Colon (tissue), 2 donors: ENCODE data around the gene SEMA7A.

Experiments
- FAIRE-seq: peaks from 2 replicates; lab custom pipeline; 2012; peaks lifted over from hg19 to GRCh38; lab: Jason Lieb, UNC
- donor health status: control.
- donor health status: control.

Gene SEMA7A

DNA sequence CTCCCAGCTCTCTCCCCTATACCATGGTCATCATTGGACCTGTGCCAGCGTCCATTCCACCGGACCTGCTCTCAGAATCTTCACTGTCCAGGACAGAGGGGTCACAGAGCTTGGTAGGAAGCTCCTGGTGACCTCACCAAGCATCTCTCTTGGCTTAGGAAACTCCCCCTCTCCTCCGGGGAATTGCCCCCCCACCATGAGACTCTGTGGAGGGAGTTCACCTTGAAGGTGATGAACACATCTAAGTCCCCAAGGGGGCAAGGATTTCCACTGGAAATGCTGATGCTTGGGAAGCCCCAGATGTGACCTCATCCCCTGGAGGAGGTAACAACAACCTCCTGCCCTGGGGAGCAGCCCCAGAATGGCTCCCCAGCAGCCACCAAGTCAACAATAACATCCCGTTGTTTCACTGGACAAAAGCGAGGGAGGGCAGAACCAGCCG, 3.2 kb downstream of the SEMA7A start:
- no peak for FAIRE-seq

DNA sequence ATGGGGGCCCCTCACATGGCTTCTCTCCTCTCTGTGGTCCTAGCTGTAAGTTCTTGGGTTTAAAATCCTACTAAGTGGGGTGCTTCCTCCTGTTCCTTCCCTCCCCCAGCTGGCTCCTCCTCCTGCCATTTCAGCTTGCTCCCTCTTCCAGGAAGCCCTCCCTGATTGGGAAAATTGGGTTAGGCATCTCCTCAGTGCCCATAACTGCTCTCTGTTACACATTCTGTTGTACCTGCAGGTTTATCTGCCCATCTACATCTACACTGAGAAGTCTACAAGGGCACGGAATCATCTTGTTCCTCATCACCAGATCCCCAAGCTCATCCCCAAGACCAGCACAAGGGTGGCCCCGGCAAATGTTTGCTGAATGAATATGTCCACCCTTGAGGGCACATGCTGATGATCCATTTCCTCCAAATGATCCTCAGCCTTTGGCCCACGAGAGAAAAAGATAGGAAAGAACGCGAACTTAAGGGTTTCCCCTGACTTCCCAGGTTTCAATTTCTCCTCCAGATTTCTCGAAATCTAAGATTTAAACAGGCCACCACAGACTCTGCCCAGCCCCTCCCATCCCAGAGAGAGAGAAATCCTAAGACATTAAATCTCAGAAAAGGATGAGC, 3.9 kb downstream of the SEMA7A start:
- no peak for FAIRE-seq

DNA sequence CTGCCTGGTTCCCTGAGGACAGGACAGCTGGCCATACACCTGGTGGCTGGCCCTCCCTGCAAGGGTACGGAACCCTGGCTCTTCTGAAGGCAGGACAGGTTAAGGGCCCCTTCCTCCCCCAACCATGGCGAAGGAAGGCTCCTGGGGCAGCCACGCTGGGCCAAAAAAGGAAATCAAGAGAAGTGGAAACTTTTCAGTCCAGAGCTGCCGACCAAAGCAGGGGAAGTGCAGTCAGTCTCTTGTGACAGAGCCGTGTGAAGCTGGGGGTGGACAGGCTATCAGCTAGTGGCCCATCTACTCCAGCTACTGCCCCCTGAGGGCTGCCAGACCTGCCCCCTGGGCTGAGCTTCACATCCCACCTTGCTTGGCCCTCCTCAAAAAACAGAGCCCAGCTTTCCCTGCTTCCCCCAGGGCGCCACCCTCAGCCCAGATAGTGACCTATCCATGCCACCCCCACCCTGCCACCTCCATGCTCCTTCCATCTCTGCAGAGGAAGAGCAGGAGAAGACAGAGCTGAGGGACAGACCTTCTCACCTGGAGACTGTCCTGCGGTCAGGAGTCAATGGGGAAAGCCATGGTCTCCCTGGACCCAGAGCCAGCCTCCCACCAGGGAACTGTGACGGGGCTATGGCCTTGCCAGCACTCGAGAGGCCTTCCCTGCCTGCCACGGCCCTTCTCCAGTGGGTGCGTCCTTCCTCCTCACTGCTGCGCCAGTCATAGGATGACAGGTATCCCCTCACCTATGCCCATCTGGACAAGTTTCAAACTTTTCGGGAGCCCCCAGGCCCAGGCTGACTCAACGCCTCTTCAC, 4.6 kb downstream of the SEMA7A start:
- no peak for FAIRE-seq

DNA sequence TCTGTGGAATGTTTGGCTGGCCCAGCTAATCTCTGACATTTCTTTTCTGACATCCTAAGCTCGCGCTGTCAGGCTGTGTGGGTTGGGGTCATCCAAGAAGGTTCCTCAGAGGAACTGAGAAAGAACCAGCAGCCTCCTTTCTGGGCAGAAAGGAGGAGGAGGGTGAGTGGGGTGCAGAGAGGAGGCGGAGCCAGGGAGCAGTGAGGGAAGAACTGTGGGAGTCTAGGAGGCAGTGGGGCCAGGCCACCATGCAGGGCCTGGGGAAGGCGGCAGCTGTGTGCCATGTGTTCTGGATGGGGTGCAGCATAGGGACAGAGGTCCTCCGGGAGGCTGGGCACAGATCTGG, 5.3 kb downstream of the SEMA7A start:
- FAIRE-seq = no peak

DNA sequence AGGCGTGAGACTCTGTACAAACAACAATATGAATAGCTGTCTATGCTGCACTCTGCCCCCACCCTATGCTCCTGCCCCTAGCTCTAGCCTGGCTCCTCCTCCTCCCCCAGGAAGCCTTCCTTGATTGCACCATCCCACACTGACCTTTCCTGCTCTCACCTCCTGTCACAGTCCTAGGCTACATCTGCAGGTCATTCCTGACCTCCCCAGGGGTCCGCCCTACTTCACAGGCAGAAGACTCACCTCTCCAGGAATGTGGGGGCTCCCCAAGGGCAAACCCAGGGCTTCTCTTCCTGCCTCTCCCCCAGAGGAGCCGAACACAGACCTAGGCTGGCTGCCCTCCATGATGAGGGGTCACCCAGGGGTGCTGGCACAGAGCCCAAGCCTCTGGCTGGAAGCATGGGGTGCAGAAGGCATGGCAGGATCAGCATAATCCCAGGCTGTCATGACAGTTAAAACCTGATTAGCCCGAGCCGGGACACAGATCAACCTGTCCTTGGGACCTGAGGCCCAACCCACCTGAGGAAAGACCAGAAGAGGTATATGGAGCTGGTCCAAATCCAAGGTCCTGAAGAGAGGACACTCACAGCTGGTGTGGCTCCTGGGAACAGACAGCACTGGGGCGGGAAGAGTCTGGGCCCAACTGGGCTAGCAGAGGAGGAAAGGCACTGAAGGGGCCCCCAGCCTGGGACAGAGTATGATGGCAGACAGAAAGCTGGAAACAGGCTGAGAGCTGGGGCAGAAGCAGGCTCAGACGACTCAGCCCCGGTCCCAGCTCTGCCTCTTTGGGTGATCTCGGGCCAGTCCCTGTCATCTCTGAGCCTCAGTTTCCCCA, 5.9 kb downstream of the SEMA7A start:
- FAIRE-seq = no peak

DNA sequence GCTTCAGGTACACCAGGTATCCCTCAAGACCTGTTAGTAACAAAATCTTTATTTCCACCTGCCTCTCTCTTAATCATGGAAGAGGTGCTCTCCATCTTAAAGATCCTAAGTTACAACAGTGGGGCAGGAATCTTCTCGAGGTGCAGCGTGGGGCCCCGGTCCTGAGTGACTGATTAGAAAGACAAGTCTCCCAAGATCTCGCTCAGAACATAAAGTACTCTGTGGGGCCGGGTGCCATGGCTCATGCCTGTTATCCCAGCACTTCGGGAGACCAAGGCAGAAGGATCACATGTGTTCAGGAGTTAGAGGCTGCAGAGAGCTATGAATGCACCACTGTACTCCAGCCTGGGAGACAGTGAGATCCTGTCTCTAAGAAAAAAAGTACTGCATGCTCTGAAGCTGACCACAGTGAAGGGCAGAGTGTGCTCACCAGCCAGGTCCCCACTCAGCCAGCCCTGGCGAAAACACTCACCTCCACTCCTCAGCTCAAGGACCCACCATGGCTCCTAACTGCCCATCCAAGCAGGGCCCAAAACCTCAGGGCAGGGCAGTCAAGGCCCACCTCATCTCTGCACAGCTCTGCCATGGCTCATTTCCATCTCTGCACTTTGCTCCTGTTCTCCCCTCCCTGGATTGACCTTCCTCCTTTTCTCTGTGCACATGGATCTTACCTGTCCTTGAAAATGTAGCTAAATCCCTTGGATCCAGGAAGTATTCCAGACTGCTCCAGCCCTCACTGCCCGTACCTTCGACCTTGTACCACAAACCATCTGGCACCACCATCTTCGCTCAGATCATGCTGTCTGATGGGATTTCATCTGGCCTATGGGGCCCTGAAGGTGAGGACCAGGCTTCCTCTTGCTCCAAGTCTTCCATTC, 7.1 kb downstream of the SEMA7A start:
- FAIRE-seq = no peak

DNA sequence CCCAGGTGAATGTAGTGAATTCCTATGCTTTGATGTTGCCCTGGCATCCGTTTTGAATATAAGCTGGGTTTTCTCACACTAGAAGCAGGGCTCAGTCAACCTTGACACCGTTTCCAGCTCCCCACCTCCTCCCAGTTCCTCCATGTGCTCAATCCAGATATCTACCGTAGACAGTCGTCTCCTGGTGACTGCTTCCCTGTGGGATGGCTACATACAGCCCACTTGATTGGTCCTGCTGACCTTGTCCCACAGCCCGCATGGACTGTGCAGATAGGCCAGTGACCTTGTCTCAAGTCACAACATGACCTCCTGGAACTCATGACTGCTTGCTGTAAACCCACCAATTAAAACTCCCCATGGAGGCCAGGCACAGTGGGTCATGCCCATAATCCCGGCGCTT, 8.1 kb downstream of the SEMA7A start:
- FAIRE-seq = no peak

DNA sequence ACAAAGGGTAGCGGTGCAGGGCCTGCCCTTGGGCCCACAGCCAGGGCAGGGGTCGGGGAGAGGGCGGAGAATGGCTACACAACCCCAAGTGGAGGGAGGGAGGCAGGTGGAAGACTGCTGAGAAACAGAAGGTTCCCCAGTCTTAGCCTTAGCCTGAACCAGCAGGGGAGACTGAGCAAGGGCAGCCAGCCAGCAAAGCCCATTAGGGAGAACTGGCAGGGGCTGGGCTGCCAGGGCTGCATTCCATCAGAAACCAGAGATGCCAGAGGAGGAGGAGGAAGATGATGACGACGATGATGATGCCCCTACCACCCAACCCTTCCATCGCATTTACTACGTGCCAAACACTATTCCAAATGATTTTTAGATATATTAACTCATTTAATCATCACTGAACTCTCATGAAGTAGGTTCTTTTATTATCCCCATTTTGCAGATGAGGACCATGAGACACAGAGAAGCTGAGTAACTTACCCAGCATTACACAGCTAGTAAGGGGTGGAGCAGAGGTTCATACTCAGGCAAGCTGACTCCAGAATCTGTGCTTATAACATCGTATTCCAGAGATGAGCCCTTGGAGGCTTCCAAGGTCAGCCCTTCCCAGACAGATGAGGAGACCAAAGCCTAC, 8.7 kb downstream of the SEMA7A start:
- FAIRE-seq = no peak

DNA sequence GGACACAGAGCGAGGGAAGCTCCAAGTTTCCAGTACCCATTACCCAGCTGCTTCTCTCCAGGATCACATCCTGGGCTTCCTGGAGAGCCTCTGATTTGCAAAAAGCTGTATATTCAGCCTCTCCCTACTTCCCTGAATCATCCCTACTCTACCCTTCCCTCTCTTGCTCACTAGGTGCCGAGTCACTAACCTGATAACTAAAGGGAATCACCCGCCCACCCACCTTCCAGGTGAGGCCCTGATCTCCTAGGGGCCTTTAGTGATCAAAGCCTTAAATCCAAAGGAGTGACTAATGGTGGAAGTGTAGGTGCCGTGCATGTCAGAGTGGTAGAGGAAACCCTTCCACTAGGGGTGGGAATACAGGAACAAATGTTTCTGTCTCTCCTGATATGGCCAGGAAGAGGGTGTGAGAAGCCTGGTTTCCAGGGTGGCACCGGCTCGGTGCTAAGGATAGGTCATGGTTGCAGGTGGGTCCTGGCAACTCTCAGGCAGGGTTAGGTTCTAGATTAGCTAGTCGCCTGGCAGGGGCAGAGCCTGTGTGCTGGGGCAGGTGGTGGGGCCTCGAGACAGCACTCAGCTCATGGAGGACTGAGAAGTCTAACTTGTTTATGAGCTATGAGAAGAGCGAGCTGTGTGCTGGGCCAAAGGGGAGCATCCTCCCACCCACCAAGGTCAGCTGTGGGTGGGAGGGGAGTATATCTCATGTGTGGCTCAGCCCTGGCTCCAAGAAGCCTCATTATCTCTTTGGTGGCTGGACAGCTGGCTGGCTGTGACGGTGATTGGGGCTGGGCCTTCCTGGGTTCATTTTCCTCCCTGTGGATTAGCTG, 10.1 kb downstream of the SEMA7A start:
- no peak for FAIRE-seq

DNA sequence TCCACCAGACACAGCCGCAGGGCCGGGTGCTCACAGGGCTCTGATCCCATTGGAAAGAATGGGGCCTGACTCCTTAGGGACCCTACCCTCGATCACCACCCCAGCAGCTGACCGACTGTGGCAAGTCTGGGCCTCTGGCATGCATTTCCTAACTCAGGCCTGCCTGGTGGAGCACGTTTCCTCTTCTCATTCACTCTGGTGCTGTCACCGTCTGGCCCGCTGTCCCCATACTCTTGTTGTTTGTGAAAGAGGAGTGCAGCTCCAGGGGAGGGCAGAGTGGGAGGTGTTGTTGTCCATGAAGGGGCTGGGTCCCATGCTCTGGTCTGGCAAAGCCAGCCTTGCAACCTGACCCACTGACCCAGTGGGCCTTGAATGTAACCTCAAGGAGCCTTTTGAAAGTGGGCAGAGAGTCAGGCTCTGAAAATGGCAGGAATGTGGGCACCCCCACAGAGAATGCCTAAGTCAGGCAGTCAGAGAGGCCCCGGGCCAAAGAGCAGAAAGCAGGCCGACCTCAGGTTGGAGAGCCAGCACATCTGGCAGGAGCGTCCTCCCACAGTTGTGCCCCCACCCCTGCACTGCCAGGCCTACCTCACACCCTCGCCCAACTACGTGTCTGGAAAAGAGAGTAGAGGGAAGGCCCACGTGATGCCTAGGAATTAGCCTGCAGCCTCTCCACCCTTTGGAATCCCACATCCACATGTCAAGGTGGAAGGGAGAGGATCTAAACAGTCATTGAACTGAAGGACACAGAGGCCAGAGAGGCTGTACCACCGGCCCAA, 10.9 kb downstream of the SEMA7A start:
- no peak for FAIRE-seq

DNA sequence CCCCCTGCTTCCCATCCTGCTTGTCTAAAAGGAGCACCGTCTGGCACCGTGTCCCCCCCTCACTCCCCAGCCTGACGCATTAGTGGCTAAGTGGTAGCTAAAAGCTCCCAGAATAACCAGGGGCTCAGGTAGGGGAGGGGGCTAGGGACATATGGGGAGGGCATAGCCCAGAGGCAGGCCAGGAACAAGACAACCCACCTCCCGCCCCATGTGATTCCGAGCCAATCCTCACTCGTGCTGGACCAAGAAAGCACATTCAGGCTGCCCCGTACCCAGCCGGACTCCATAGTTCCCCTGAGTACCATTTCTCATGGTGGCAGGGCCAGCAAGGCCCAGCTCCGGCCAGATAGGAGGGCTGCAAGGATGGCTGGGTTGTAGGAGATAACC, 11.5 kb downstream of the SEMA7A start:
- no peak for FAIRE-seq

DNA sequence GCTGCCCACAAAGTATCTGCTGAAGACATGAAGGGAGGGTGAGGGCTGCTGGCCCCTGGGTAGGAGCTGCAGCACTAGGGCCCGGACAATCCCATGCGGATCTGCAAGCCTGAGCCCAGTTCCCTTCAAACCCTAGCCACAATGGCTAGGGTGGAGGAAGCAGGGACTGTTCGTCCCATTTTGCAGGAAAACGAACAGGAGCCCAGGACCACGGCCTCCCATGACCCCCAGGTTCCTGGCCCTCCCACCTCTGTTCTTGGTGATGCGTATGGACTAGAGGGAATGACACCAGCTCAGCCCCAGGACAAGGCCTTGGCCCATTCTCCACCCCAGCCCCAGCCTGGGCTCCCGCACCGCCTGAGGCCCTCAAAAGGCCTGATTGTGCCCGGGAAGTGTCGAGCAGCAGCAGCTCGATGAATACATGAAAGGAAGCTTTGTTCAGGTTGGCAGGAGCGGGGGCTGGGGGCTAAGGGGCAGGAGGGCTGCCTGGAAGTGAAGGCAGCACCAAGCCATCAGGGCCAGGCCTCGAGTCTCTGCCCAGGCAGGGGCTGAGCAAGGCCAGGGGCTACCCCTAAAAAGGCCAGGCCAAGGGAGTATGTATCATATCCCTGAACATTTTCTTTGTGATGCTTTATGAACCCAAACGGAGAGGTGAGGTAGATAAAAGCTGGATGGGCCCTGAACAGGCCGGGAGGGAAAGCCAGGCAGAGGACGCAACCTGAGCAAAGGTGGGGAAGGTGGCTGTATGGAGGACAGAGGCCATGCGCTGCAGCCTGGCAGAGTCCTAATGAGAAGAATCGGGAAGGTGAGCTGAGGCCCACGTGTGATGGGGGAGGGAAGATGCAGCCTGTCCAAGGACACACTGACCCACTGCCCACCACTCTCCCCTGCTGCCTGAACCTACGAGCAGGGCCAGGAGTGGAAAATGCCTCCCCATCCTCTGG, 12.2 kb downstream of the SEMA7A start:
- no peak for FAIRE-seq

DNA sequence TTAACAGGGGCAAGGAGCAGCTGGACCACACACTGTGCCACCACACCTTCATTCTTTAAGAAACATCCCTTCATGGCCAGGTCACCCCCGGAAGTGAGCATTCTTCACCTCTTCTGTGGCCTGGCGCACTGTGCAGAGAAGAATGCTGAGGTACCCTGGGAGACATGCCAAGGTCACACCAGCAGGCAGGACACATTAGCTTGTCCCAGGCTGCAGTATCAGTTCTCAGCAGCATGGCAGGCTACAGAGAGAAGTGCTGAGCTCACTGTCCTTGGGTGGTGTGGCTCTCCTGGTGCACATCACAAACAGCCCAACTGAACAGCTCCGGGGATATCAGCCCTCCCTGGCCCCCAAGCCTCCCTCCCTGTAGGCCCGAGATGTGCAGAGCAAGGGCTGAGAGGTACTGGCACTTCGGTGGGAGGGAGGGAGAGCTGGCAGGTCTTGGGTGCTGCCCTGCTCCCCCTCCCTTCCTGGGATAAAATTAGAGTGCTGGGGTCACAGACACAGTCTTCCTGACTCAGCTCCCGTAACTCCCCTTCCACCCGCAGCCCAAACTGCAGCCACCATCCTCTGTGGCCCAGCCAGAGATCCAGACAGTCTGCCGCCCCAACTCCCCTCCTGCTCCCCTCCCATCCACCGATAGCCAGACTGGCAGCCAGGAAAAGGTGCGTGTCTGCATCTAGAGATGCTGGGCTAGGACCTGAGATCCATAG, 13.4 kb downstream of the SEMA7A start:
- FAIRE-seq = no peak

DNA sequence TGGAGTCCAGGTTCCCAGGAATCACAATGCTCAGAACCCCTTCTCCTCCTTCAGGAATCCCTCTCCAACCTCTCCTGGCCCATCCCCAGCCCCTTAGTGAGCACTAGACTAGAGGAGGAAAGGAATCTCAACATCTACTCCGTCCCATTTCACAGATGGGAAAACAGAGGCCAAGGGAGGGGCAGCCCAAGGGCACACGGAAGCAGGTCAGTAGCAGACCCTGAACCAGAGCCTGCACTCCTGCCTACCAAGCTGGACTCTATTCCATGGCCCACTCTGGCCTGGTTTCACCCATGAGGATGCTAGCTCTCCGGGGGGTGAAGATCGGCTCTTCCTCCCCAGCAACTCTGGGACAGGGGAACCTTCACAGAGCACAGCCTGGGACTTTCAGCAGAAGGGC, 14.3 kb downstream of the SEMA7A start:
- no peak for FAIRE-seq

DNA sequence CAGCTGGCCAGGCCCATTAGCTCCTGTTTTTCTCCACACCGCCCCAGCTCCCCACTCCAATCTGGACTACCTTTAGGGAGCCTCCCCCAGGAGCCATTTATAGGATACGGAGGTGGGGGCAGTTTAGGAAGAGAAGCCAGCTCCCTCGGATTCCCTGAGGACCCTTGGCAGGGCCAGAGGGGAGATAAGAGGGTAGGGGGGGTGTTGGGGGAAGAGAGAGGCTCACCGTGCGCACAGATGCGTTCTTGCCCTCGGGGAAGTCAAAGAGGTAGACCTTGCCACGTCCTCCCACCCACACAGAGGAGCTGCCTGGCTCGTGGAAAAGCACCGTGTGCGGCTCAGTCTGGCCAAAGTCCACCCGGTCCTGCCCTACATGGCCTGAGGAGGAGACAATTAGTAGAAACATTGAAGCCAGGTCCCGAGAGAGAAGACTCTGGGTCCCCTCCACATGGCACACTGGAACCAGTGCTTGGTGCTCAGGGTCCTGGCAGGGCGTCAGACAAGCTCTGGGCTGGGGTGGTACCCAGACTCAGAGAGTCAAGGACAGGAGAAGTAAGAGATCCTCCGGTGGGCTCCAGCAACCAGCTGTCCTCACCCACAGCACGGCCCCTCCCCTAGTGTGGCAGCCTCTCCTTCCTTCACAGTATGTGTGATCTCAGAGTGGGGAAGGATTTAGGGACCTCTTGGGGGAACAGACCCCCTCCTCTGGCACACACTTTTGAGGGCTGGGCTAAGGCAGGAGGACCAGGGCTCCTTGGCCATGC, 15.0 kb downstream of the SEMA7A start:
- FAIRE-seq = no peak

DNA sequence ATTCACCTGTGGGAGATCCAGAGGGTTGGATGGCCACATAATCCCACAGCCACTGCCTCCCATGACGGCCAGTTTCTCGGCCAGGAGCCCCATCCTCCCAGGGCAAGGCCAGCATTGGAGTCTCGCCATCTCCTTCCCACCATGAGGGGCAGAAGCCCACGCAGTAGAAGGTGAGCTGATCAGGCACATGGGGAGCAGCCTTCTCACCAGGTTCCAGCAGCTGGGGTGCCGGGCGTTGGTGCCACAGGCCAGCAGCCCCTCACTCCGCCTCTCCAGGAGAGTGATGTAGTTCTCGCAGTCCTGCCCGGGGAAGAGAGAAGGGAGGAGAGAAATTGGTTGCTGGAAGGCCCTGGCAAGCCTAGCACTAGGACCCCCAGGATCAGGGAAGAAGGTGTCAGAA, 16.1 kb downstream of the SEMA7A start:
- FAIRE-seq = no peak

DNA sequence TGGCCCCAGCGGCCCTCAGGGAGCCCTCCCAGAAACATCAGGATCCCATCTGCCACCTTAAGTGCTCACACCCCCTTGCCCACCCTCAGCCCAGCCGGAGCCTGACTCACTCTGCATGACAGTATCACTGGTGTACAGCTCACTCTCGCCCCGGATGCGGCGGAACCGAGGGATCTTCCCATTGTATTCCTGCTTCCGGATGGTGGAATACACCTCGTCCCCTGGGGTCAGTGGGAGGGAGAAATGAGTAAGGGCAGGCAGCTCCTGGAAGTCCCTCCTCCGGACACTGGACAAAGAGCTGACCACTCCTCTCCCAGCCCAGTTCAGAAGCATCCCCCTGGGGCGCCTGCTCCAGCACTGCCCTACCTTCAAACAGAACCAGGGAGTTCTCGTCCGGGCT, 16.5 kb downstream of the SEMA7A start:
- FAIRE-seq = no peak
